Keratinocyte (primary cell): ENCODE measurements around the gene KLHL22. TPM values are rescaled to one million over a fixed set of nuclear protein-coding genes. Genes with fewer than 3 reads are reported as not detected.
A peak's percentile ranks its signal among the peaks of the same experiment; 100 is the strongest.
"Not testable (repeated sequence)": the region's sequence is repeated elsewhere in the genome, so short reads cannot be mapped to it uniquely, and the experiment has no call there.

Experiments used
- DNase-seq: peaks from one replicate; pipeline ENCODE4 v3.0.0-alpha.2; 2011; ENCODE audit warnings: low read depth, missing footprints, low spot score
- FAIRE-seq: peaks from 2 replicates; lab custom pipeline; 2011; peaks lifted over from hg19 to GRCh38; lab: Jason Lieb, UNC
- H2AFZ ChIP-seq: 2 replicates; pipeline ENCODE4 v1.6.0; 2012; ENCODE audit warnings: low read length, control low read depth, inconsistent platforms; ENCODE audit not compliant: control insufficient read depth
- H3K27ac ChIP-seq: 2 replicates; pipeline ENCODE4 v1.5.1; 2011; ENCODE audit warnings: low read length; ENCODE audit not compliant: control insufficient read depth, insufficient read depth
- H3K27me3 ChIP-seq: 3 replicates; pipeline ENCODE4 v1.6.0; 2011; ENCODE audit warnings: low read length; ENCODE audit not compliant: control insufficient read depth, insufficient read depth; ENCODE audit errors: extremely low read depth
- H3K36me3 ChIP-seq, 2 experiments: 2 replicates in 1 of 2; 3 replicates in 1 of 2; pipeline ENCODE4 v1.5.1; 2011; ENCODE audit warnings: low read length in 2 of 2, mild to moderate bottlenecking in 1 of 2; ENCODE audit not compliant: control insufficient read depth in 2 of 2, insufficient read depth in 2 of 2; ENCODE audit errors: extremely low read depth in 1 of 2
- H3K4me1 ChIP-seq: 3 replicates; pipeline ENCODE4 v1.5.1; 2011; ENCODE audit warnings: low read length; ENCODE audit not compliant: control insufficient read depth, insufficient read depth; ENCODE audit errors: extremely low read depth
- H3K4me2 ChIP-seq: 3 replicates; pipeline ENCODE4 v1.6.0; 2011; ENCODE audit warnings: low read depth, low read length; ENCODE audit not compliant: control insufficient read depth, insufficient read depth; ENCODE audit errors: extremely low read depth
- H3K4me3 ChIP-seq, 3 experiments: fragments of 200-600 bp in 1 of 3; sonication (generic) in 1 of 3; 2 replicates in 2 of 3; 3 replicates in 1 of 3; pipeline ENCODE4 v1.5.1; 2011 to 2016; ENCODE audit warnings: low read length in 3 of 3, mild to moderate bottlenecking in 3 of 3, control low read depth in 2 of 3, inconsistent platforms in 1 of 3, low read depth in 1 of 3, mixed read lengths in 1 of 3, mixed run types in 1 of 3, moderate library complexity in 1 of 3; ENCODE audit not compliant: control insufficient read depth in 2 of 3, insufficient read depth in 2 of 3; ENCODE audit errors: extremely low read depth in 1 of 3
- H3K79me2 ChIP-seq: 2 replicates; pipeline ENCODE4 v1.6.0; 2012; ENCODE audit warnings: low read length; ENCODE audit not compliant: control insufficient read depth, insufficient read depth
- H3K9ac ChIP-seq: 3 replicates; pipeline ENCODE4 v1.6.0; 2011; ENCODE audit warnings: low read length; ENCODE audit not compliant: control insufficient read depth, insufficient read depth; ENCODE audit errors: extremely low read depth
- H3K9me1 ChIP-seq: 3 replicates; pipeline ENCODE4 v1.6.0; 2011; ENCODE audit warnings: low read length; ENCODE audit not compliant: control insufficient read depth, insufficient read depth; ENCODE audit errors: extremely low read depth
- H3K9me3 ChIP-seq: 2 replicates; pipeline ENCODE4 v1.5.1; 2012; ENCODE audit warnings: low read depth, low read length; ENCODE audit not compliant: control insufficient read depth
- H4K20me1 ChIP-seq: 3 replicates; pipeline ENCODE4 v1.6.0; 2011; ENCODE audit warnings: low read length; ENCODE audit not compliant: control insufficient read depth, insufficient read depth; ENCODE audit errors: extremely low read depth
- CTCF ChIP-seq, 3 experiments: IDR thresholded peaks in 1 of 3; conservative IDR thresholded peaks in 1 of 3; optimal IDR thresholded peaks in 1 of 3; 2 replicates in 2 of 3; 3 replicates in 1 of 3; pipeline versions ENCODE3 to v1.5.1; 2011; ENCODE audit warnings: low read length in 3 of 3, mild to moderate bottlenecking in 3 of 3, moderate library complexity in 2 of 3, control low read depth in 1 of 3, inconsistent platforms in 1 of 3; ENCODE audit not compliant: insufficient read depth in 2 of 3; ENCODE audit errors: extremely low read depth in 1 of 3
- dilution Hi-C: fragments of 300-500 bp; cut with MboI; formaldehyde crosslinking; loops from one replicate; pipeline ENCODE4 v1.7.0; 2020; ENCODE audit warnings: low sequenced_read_pairs; ENCODE audit not compliant: extremely low pct_ligation_motif_present
- polyA minus RNA-seq, 3 experiments: library from RNA; depleted of rRNA, polyadenylated mRNA; stranded (reverse); fragments of >200 nt; gene quantifications; 1 replicate in 1 of 3; 2 replicates in 1 of 3; 3 replicates in 1 of 3; pipeline ENCODE4 v1.2.3, GENCODE V29; 2011
- polyA plus RNA-seq, 5 experiments: library from polyadenylated mRNA; depleted of rRNA in 3 of 5; stranded (reverse) in 3 of 5; stranded (forward) in 1 of 5; unstranded in 1 of 5; fragments of >200 nt; gene quantifications; 1 replicate in 1 of 5; 2 replicates in 3 of 5; 3 replicates in 1 of 5; pipeline versions ENCODE4 v1.2.1 to v1.2.3, GENCODE V29; 2011 to 2012; ENCODE audit warnings: missing spikeins in 2 of 5, low read depth in 1 of 5, low replicate concordance in 1 of 5

Gene KLHL22
- polyA plus RNA-seq, result 9.3 to 16.6 TPM (median 10.0 TPM) in 3 replicates
- polyA plus RNA-seq (2011; ENCODE audit: low read depth), result 0.97 TPM
- 6.4 and 7.8 TPM in 2 replicates for polyA plus RNA-seq (2011; cell fraction: cytosol; rRNA removed)
- polyA plus RNA-seq (2011; cell fraction: nucleus; rRNA removed), result 20.6 and 24.4 TPM in 2 replicates
- 5.7 and 8.2 TPM in 2 replicates for polyA plus RNA-seq (2012; ENCODE audit: low replicate concordance)
- 12.4 to 25.5 TPM (median 15.5 TPM) in 3 replicates for polyA minus RNA-seq
- 9.2 TPM for polyA minus RNA-seq (2011; cell fraction: cytosol; rRNA and poly(A)+ RNA removed)
- 9.4 and 16.4 TPM in 2 replicates for polyA minus RNA-seq (2011; cell fraction: nucleus; rRNA and poly(A)+ RNA removed)

- Histone ChIP-seq H3K4me3 (peak within 1 kb of the TSS; percentile 49 to 96 (median 82)), H3K9me1 (peaks cover 3% of the 10 kb centered on the region), H3K27ac (peak within 1 kb of the TSS; percentile 91), H3K79me2 (peaks cover 8% of the 10 kb centered on the region), H3K9ac (peak within 1 kb of the TSS; percentile 95), H4K20me1 (no peaks in the 10 kb centered on the region), H3K27me3 (no peaks in the 10 kb centered on the region), H3K4me1 (peaks cover 15% of the 10 kb centered on the region), H3K9me3 (no peaks in the 10 kb centered on the region), H3K4me2 (peak within 1 kb of the TSS; percentile 96), H3K36me3 (no peaks in the 10 kb centered on the region), H2AFZ (peak within 1 kb of the TSS; percentile 98)
- TF ChIP-seq CTCF (optimal IDR thresholded peaks at IDR 0.05 in 1 of 3, IDR thresholded peaks at IDR 0.05 in 1 of 3, conservative IDR thresholded peaks at IDR 0.05 in 1 of 3; ENCODE audit: extremely low read depth in 1 of 3, insufficient read depth in 2 of 3, low read length in 3 of 3), result no peak
- FAIRE-seq (no peak), DNase-seq (no peak)
- dilution Hi-C loops, result no loop called here
Observed at GRCh38 chr22:20494978-20495860, at the start of gene KLHL22. KLHL22 (minus strand) TSS chr22:20495795; CDS start chr22:20489211, 6,584 bp downstream.

DNA sequence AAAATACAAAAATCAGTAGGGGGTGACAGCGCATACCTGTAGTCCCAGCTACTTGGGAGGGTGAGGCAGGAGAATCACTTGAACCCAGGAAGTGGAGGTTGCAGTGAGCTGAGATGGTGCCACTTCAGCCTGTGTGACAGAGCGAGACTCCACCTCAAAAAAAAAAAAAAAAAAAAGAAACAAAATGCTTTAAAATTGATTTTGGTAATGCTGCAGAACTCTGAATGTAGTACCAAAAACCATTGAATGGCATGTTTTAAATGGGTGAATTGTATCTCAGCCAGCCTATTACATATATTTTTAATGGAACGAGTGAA, 49.7 kb upstream of the KLHL22 start:
- peaks cover 91% of the 10 kb centered on the region for H3K79me2 ChIP-seq
- H3K9me3 ChIP-seq, DNase-seq, FAIRE-seq, H3K4me1 ChIP-seq, H2AFZ ChIP-seq, H3K9ac ChIP-seq, H3K27me3 ChIP-seq, H3K4me3 ChIP-seq, H3K9me1 ChIP-seq, H3K4me2 ChIP-seq, dilution Hi-C loops, H3K27ac ChIP-seq: not testable (repeated sequence)
- peaks cover 21% of the 10 kb centered on the region for H4K20me1 ChIP-seq
- peaks cover 11 to 22% of the 10 kb centered on the region in 2 experiments for H3K36me3 ChIP-seq
